GM19238 (cell line): ENCODE results near the gene NEDD4L.

Experiments used
- DNase-seq: peaks from one replicate; pipeline ENCODE4 v3.0.0; 2011; ENCODE audit warnings: low spot score; ENCODE audit not compliant: insufficient read length

Gene NEDD4L

DNA sequence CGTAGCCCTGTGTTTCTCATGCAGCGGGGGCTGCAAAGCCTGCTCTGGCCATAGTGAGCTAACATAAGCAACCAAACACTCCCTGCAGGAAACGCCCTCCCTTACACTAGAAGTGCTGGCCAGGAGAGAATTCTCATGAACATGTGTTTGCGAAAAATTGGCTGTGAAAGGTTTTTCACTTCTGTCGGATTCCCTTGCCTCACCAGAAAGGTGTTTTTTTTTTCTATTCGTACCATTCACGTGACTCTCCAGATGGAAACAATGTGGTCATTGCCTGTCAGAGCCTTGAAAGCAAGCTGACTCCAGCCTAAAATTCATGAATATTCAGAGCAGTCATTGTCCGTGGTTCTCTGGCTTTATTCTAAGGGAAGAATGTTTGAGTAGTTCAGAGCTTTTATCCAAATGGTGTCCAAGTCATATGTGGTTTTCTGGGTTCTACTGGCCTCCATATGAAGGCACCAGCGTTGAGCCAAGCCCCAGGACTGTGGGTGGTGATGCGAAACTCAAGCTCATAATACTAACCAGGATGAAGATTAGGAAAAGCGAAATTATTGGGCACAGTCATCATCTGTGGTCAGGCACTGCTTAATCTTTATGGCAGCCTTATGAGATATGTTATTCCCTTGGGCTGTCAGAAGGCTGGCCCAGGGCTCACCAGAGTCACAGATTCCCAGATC is 348.4 kb downstream of the NEDD4L start:
- DNase-seq, result no peak

DNA sequence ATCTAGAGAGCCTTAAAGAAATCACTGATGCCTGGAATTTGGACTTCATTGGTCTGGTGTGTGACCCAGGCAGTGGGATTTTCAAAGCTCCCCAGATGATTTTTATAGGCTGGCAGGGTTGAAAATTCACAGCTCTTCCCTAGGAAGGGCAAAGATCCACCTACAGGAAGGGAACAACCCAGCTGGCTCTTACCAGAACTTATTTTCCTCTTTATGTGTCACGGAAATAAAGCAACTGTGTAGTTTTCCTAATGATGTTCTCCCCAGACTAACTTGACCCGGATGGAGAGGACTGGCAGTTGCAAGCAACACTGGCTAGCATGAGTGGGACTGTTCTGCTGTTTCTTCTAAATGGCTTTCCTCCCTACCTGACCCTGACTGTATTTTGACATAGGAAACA is 349.3 kb downstream of the NEDD4L start:
- no peak for DNase-seq

- DNase-seq, result no peak
These were observed 350.0 kb downstream of the NEDD4L start for GRCh38 chr18:58394046-58394445.

DNA sequence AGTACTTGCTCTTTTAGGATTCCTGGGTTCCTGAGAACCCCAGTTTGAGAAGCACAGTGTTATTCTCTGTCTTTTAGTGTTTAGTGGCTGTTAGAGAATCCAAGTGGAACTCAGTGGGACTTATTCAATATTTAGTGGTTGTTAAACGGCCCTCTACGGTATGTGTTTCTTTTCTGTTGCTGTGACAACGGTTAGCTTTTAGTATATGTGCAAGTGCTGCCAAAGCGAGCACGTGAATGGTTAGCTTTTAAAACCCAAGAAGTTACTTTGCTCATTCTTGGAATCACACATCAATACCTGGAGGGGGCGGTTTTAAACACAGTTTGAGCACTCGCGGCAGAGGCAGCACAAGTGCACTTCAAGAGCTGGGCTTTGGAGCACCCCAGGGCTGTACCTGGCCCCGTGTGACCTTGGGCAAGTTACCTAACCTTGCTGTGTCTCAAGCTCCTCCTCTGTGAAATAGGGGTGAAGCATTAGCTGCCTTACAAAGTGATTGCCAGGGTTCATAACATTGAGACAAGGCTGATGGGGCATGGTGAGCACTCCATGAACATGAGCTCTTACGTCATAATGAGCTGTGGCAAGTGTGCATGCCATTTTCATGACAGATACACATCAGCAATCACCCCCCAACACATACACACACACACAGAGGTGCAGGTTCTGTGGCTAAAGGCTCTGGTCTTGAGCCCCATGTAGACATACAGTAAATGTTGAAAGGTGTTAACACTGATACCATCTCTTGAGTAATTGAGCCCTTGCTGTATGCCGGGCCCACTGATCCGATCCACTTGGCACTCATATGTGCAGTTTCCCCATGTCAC is 350.8 kb downstream of the NEDD4L start:
- no peak for DNase-seq

- DNase-seq, result no peak
These were observed 352.1 kb downstream of the NEDD4L start for GRCh38 chr18:58396144-58396543.

DNA sequence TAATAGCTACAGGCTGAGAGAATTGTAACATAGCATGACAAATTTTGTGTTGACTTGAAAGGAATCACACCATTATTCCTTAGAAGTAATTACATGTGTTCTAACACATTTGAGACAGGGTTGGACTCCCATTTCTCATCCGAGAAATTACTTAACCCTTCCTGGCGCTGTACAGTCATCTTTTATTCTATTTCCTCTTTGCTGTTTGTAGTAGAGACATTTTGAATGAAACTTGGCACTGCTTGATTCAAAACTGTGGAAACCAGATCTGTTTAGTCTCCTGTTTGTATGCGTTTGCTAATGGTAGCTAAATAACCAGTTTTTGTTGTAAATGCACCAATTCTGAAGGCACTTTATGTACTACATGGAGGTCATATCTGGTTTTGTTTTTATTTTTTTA is 352.9 kb downstream of the NEDD4L start:
- no peak for DNase-seq

GRCh38 chr18:58397385-58398132 is 353.5 kb downstream of the NEDD4L start:
- DNase-seq, result no peak

- no peak for DNase-seq
These were observed 354.8 kb downstream of the NEDD4L start for GRCh38 chr18:58398648-58399398.

DNA sequence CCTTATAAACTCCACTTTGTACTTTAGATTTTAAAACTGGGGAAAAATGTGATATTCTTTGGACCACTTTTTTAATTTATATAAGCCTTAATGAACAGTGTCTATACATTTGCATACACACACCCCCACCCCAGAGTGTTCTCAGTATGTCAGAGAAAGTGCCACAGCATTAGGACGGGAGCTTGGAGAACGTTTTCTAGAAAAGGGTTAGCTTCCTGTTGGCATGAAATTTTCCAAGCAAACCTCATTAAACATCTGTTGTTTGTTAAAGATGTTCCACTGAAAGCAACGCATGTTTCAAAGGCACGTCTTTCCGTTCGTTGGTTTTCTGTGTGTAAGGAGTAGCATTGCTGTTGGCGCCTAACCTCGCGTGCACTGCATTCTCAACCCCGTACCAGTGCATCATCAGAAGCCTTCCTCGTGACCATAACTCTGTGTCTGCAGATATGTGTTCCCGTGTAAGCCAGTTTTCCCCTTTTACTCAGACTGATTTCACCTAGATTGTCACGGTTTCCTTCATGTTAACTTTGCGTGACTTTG is 356.4 kb downstream of the NEDD4L start:
- no peak for DNase-seq

DNA sequence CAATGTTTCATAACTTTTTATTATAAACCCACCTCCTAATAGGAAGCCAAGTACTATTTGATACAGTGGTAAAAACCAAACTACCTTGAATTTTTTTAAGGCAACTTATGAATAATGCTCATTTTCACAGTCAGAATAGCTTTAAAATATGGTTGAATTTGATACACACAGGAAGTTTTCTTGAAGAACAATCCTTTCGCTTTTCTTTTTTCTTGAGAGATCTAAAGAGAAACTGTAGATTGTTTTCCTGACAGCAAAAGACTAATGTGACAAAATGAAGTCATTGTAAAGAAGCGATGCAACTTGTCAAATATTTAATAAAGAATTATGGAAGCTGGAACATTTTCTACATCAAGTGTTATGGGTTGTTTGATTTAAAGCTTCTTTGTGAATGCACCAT is 357.2 kb downstream of the NEDD4L start:
- no peak for DNase-seq

DNA sequence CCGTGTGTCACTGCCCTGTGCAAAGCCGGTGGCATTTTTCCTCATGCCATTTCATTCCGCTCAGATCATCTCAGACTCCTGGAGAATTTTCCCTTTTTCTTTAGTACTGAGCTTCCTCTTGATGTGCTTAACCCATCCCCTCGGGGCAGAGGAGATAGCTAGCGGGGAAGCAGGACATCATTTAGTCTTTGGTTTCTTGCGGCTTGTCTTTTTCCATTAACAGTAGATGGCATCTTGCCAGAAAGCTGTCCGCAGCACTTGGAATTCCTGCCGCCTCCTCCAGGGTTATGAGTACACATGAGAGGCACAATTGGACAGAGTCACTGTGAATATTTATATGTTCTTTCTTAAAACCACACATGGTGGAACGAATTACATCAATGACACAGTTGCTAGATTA is 358.2 kb downstream of the NEDD4L start:
- DNase-seq, result no peak

- DNase-seq, result no peak
These were observed 359.1 kb downstream of the NEDD4L start for GRCh38 chr18:58402951-58403702.

- DNase-seq, result no peak
These were observed 359.9 kb downstream of the NEDD4L start for GRCh38 chr18:58403799-58404455.

DNA sequence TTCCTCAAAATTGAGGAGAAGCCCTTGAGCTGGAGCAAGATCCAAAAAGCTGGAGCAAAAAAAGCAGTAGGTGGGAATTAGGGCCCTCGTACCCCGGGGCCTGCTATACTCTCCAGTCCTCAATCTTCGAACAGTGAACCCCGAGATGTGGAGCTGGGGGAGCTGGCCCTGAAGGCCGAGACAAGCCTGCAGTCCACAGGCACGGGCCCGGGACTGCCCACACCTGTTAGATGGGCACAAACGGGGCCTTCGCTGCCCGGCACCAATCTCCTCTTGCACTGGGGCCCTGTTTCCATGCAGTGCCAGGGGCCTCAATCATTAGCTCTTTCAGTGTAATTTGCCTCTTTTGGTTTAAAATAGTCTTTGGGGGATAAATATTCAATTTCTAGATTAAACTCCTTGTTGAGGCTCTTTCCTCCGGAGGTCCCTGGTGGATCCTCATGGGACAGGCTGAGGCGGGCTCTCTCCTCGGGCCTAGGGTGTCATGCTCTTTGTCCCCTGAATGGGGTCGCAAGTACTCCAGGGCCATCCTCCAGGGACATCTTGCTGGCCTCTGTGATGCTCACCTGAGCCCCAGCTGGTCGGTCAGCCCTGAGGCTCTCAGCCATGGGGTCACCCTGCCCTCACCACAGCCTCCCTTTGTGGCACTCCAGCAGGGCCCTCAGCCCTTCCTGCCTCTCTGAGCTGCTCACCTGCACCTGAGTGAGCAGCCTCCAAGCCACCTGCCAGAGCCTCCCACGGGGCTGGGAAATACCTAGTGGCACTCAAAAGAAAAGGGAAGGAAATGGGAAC is 361.3 kb downstream of the NEDD4L start:
- no peak for DNase-seq

GRCh38 chr18:58407263-58407648 is 363.2 kb downstream of the NEDD4L start:
- no peak for DNase-seq

DNA sequence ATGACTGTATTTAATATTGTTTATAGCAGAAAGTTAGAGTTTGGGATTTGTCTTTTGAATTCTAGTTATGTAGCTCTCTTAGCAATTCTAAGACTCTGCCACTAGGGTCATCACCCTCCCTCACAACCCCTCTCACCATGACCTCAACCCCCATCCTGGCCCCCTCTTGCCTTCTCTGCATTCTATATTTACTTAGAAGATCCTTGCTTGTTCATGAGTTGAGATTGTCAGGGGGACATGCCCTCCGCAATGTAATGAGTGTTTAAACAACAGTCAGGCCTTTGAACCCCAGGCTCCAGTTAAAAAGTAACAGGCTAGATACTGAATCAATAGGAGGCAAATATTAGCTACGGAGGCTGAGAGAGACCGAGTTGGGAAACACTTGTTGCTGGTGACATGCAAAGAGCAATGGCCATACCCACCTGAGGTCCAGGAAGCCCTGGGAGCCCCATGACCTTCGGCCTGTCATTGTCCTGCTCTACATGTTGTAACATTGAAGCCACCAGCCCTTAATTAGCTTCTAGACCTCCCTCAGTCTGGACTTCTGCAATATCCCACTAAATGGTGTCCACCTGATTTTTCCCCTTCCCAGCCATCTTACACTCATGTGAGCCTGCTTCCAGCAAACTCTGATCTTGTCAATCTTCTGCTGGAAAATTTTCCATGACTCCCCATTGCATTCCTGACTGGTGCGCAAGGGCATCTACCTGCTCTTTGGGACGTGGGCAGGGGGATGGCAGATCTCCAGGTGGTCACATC is 363.8 kb downstream of the NEDD4L start:
- DNase-seq, result no peak

DNA sequence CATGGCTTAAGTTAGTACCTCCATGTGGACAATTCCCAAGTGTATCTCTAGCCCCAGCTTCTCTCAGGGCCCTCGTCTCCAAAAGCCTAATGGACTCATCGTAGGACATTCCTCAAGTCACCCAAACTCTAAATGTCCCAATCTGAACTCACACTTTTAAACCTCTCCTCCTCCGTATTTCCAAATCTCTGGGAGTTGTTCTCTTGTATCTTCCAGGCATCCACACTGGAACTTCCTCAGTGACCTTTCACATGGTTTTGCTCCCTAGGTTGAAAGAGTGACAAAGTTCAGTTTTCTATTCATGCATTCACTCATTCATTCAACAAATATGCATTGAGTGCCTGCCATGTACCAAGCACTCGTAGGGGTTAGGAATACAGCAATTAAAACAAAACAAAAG is 364.6 kb downstream of the NEDD4L start:
- no peak for DNase-seq

- DNase-seq, result no peak
These were observed 365.9 kb downstream of the NEDD4L start for GRCh38 chr18:58409802-58410445.
